H1 (cell line): ENCODE results near the gene ADGRV1. TPM values are rescaled to one million over a fixed set of nuclear protein-coding genes. Genes with fewer than 3 reads are reported as not detected.

Experiments
- CHD1 ChIP-seq: IDR thresholded peaks from 2 replicates; pipeline ENCODE4 v1.6.1; 2012; ENCODE audit warnings: low read depth, low read length, improper control_type of control experiment
- CHD2 ChIP-seq: IDR thresholded peaks from 2 replicates; pipeline ENCODE4 v1.6.1; 2012; ENCODE audit warnings: low read length, improper control_type of control experiment
- CTBP2 ChIP-seq: IDR thresholded peaks from 2 replicates; pipeline ENCODE4 v1.7.0; 2011; ENCODE audit warnings: borderline replicate concordance, mild to moderate bottlenecking, moderate library complexity, mixed read lengths, low read length; ENCODE audit not compliant: insufficient read depth, insufficient read length
- CTCF ChIP-seq, 3 experiments: IDR thresholded peaks; 1 replicate in 2 of 3; 2 replicates in 1 of 3; pipeline versions ENCODE4 v1.5.1 to v1.6.1; 2011; ENCODE audit warnings: low read length in 3 of 3, mild to moderate bottlenecking in 3 of 3, inconsistent platforms in 2 of 3, low read depth in 1 of 3, moderate library complexity in 1 of 3; ENCODE audit not compliant: insufficient read depth in 1 of 3; ENCODE audit errors: control extremely low read depth in 1 of 3
- E2F6 ChIP-seq: IDR thresholded peaks from 2 replicates; pipeline ENCODE4 v1.6.1; 2012; ENCODE audit warnings: inconsistent platforms
- KDM1A ChIP-seq: fragments of 200-600, 300-600 bp; sonication (generic); IDR thresholded peaks from 2 replicates; pipeline ENCODE4 v1.7.1; 2016; ENCODE audit warnings: mild to moderate bottlenecking, low read length, borderline replicate concordance
- RFX5 ChIP-seq: IDR thresholded peaks from 2 replicates; pipeline ENCODE4 v1.6.1; 2011; ENCODE audit warnings: low read depth, low read length, improper control_type of control experiment, borderline replicate concordance
- SIRT6 ChIP-seq: IDR thresholded peaks from one replicate; pipeline ENCODE4 v1.7.1; 2012; ENCODE audit warnings: low read length, inconsistent platforms
- ZNF274 ChIP-seq: IDR thresholded peaks from 2 replicates; pipeline ENCODE4 v1.7.0; 2012; ENCODE audit warnings: low read length, borderline replicate concordance; ENCODE audit errors: extremely low read depth
- polyA plus RNA-seq, 7 experiments: library from polyadenylated mRNA; depleted of rRNA in 3 of 7; stranded (reverse) in 5 of 7; unstranded in 2 of 7; fragments of >200 nt in 5 of 7; fragments of 200-250 nt in 2 of 7; gene quantifications; 1 replicate in 5 of 7; 2 replicates in 1 of 7; 4 replicates in 1 of 7; pipeline versions ENCODE4 v1.2.1 to v1.2.3, GENCODE V29; 2011 to 2013; ENCODE audit warnings: missing spikeins in 2 of 7, mixed read lengths in 2 of 7
- total RNA-seq: library from RNA; stranded (reverse); fragmentation: NEBNext Ultra II Directional; extraction: Animal tissue kit (Norgen Biotek cat#: 25700); gene quantifications from 2 replicates; pipeline ENCODE4 v1.2.1, GENCODE V29; 2021

The ADGRV1 gene
- total and polyA plus RNA-seq, 2 of the 8 experiments (the other 6 are each of a cell fraction or from before 2014, with no cell fraction given) = 53.1 to 62.2 TPM

- TF ChIP-seq E2F6 = no peak
- no peak for TF ChIP-seq SIRT6
- TF ChIP-seq KDM1A = no peak
- TF ChIP-seq CHD1 = no peak
- no peak for TF ChIP-seq CTBP2
- no peak for TF ChIP-seq ZNF274
- TF ChIP-seq CTCF (IDR thresholded peaks at IDR 0.05; ENCODE audit: control extremely low read depth in 1 of 3, insufficient read depth in 1 of 3, low read depth in 1 of 3, low read length in 3 of 3) = no peak
- no peak for TF ChIP-seq RFX5
- no peak for TF ChIP-seq CHD2
- TF ChIP-seq, all 59 proteins: peak for 0
Measured at GRCh38 chr5:91136271-91136670, 577.7 kb downstream of the ADGRV1 start (continued).
